NCI-H526 treated with DMSO at 0.1 percent for 48 hours (cell line): ENCODE results near the gene KCNS1.
A peak's percentile ranks its signal among the peaks of the same experiment; 100 is the strongest.

Source experiments
- DNase-seq: peaks from one replicate; lab custom pipeline; 2025; lab: John Stamatoyannopoulos, UW

Gene KCNS1

DNA sequence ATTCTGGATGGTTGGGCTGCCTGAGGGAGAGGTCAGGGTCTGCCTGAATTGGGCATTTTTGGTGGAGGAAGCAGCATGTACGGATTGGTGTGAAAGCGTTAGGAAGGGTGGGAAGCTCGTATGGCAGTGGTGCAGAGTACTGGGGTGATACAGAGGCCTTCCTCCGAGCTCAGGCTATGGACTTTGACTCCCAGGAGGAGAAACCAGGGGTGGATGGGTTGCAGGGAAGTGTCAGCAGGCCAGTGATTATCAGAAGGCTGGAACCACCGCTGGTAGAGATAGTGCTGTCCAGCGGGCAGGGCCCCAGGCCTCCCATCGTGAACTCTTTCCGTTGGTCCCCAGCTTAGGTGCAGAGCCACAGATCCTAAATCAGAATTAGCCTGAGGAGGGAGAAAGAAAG is 8.7 kb upstream of the KCNS1 start:
- no peak for DNase-seq

DNA sequence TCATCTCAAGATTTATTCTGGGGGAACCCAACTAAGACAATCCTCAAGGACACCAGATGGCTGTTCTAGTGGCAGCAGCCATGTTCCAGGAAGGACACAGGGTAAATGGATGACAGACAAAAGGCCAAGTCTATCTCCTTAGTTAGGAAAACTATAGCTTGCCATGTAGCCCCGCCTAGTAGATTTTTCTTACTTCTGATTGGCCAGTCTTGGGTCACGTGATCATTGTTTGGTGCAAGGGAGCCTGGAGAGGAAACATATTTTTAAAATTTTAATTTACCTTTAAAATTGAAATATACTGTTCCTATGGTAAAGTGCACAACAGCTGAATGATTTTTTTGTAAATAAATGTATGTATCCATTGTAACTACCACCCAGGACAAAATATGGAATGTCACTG is 4.4 kb upstream of the KCNS1 start:
- no peak for DNase-seq

DNA sequence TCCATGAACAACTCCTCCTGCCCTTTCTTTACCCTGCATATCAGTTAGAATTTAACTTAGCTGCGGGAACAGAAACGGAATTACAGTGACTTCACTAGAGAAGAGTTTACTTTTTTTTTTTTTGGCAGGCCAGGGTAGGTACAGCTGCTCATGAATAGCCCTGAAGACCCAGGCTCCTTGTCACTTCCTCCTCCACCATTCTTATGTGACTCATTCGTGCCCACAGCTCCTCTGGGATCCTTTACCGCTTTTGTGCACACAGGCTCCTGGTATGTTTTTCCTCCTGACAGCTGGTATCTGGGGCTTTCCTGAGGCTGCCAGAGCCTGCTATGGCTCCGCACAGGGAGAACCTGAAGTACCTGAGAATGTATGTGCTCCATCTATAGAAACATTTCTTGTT is 3.9 kb upstream of the KCNS1 start:
- DNase-seq = no peak

DNA sequence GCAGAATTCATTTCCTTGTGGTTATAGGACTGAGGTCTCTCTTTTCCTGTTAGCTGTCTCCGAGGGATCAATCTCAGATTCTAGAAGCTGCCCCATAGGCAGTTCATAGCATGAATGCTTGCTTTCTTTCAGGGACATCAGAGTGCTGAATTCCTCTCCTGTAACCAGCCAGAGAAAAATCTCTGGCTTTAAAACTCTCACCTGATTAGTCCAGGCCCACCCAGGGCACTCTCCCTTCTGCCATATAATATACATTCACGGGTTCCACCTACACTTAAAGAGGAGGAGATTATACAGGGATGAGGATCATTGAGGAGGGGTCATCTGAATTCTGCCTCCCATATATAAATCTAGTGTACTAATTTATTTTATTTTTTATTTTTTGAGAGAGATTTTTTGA is 2.1 kb upstream of the KCNS1 start:
- DNase-seq = no peak

DNA sequence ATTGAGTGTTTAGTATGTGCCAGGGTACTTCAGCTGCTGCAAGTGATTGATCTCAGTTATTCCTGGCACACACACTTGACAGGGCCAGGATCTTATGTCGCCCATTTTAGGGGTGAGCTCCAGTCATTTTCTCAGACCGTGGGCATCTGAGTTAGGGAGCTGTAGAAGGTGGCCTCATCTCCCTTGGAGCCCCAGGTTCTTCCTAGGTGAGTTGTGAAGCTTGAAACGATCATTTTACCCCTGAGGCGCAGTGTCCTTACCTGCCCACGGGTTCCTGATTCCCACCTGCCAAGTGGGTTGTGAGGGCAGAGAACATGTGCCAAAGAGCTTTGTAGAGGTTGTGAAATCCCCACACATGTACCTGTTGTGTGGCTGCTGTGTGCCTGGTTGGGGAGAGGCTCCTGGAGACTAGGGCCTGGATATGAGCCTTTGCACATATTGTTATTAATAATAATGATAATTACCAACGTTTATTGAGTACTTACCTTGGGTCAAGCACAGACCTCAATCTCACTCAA is 465 bp upstream of the KCNS1 start:
- no peak for DNase-seq

DNA sequence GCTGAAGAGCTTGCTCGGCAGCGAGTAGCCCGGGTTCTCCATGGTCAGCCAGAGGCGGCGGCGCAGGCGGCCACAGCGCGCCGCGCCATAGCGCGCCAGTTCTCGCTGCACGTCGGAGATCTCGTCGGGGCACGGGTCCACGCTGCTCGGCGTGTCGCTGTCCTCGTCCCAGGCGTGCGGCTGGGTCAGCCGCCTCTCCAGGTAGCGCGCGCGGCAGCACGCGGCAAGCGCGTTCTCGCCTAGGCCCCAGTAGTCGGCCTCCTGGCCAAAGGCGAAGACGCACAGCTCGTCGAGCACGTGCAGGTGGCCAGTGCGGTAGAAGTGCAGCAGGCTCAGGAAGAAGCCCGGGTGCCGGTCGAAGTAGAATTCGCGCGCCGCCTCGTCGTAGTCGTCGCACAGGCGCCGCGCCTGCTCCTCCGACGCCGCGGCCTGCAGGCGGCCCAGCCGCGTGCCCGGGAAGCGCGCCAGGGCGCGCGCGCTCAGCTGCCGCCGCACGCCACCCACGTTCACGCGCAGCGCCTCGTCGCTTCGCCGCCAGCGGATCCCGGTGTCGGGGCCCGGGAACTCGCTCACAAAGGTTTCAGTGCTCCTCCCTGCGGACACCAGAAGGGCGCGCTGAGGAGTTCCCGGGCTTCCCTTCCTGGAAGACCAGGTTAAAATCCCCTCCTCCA is 2.7 kb downstream of the KCNS1 start:
- DNase-seq = peak; percentile 13

DNA sequence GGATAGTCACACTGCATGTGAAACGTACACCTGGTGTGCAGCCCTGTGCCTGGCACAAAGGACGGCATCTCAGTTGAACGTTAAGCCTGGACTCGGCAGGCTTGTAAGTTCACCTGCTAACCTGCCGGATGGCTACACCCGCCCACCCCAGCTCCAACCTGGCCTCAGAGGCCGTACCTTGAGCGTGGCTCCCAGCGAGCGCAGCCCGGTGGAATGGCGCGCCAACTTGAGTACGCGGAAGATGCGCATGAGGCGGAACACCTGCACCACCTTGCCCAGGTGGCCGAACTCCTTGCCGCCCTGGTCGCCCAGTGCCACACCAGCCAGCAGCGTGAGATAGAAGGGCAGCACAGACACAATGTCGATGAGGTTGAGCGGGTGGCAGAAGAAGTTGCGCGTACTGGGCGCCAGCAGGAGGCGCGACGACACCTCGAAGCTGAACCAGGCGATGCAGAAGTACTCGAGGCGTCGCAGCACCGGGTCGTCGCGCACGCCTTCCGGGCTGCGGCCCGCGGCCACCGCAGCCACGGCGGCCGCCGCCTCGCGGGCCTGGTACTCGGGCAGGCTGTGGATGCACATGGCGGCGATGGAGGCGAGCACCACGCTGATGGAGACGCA is 3.3 kb downstream of the KCNS1 start:
- no peak for DNase-seq

DNA sequence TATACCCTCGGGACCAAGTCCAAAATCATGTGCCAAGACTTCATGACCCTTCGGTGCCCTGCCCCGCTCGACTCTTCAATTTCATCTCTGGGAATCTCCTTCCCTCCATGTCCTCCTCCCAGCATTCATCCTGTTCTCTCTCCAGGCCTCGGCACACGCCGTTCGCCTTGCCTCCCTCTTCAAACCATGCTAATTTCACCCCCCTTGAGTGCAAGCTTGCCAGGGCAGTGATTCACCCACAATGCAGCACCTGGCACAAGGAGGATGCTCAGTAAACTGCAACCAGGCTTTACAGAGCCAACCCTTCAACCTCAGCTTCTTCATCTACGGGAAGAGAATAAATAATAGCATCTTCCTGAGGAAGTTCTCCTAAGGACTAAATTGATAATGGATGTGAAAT is 4.1 kb downstream of the KCNS1 start:
- no peak for DNase-seq

DNA sequence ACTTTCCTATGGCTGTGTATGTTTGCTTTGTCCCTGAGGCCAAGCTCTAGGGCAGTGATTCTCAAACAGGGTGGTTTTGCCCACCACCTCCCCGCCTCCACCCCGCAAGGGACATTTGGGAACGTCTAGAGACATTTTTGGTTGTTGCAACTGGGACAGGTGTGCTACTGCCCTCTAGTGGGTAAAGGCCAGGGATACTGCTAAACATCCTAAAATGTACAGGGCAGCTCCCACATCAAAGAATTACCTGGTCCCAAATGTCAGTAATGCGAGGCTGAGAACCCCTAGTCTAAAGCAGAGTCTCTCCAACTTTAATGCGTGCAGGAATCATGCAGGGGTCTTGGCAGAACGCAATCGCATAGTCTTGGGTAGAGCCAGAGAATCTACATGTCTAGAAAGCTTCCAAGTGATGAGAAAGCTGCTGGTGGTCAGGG is 5.1 kb downstream of the KCNS1 start:
- peak; percentile 45 for DNase-seq

DNA sequence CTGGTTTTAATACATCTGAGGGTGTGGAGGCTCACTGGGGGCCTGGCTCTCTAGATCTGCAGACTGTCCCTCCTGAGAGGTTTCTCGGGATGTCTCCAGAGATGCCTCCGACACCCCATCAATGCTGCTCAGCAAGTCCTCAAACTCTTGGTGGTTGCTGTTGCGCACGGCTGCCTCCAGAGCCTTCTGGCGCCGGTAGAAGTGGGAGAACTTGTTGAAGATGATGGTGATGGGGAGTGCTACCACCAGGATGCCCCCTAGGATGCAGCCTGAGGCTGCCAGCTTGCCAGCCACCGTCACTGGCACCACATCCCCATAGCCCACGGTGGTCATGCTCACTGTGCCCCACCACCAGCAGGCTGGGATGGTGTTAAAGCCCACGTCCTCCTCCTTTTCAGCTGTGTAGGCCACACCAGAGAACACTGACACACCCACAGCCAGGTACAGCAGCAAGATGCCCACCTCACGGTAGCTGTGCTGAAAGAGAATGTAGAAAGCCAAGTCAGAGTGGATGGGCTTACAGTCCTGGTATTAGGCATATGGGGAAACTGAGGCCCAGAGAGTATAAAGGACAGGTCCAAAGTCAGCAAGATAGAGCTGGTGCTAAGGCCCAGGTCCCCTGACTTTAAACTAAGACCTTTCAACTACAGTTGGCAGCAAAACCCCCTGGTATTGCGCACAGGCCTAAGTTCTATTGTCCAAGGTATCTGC is 5.9 kb downstream of the KCNS1 start:
- no peak for DNase-seq

DNA sequence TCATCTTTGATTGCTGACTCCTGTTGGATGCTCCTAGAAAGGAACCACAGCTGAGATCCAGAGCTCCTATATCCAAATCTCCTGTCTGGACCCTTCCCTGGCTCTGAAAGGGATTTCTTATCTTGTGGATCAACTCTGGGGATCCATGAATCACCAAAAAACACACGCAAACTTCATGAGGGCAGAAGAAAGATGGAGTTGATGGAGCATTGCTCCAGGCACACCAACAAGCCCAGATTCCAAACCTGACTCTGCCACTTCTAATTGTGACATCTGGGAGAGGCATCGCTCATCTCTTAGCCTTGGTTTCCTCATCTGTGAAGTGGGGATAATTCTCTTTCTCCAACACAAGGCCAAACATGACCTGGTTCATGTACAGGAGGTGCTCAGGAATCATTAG is 6.7 kb downstream of the KCNS1 start:
- no peak for DNase-seq

DNA sequence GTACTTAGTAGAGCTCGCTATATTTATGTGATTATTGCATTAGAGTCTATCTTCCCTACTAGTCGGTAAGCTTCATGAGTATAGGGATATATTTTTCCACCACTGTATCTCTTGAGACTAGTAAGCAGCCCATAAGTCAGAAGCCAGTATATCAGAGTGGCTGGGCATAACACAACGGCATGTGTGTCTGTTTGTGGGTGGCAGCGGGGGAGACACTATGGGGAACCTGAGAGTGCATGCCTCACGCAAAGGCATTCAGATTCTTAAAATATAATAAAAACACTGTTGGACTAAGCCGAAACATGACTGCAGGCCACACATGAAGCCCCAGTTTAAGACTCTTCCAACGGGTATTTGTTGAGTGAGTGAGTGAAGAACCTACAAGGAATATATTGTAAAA is 8.0 kb downstream of the KCNS1 start:
- no peak for DNase-seq

DNA sequence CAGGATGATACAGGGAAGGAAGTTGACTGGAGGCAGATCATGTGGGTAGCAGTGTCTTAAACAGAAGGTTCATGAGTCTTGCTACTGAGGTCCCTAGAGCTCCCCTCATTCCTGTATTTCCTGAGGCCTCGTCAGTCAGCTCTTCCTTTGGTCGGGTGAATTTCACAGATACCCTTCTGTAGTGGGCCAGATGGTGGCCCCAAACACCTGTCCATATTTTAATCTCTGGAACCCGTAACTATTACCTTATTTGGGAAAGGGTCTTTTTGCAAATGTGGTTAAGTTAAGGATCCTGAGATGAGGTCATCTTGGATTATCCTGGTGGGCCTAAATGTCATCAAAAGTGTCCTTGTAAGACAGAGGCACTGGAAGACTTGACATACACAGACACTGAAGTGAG is 9.6 kb downstream of the KCNS1 start:
- DNase-seq = no peak

DNA sequence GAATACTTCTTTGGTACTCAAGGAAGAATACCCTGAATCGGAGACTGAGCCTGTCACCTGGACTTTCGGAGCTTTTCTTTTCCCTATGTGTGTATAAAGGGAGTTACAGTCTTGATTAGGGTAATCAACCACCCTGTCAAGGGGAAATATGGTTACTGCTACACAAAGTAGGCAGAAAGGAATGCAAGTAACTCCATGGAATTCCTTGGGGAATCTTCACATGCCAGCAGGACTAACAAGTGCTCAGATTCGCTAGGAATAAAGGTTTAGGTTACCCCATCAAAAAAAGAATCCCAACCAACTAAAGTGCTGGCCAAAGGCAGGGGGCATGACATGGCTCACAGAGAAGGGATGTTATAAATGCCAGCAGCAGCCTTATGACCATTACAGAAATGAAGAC is 10.4 kb downstream of the KCNS1 start:
- DNase-seq = no peak

DNA sequence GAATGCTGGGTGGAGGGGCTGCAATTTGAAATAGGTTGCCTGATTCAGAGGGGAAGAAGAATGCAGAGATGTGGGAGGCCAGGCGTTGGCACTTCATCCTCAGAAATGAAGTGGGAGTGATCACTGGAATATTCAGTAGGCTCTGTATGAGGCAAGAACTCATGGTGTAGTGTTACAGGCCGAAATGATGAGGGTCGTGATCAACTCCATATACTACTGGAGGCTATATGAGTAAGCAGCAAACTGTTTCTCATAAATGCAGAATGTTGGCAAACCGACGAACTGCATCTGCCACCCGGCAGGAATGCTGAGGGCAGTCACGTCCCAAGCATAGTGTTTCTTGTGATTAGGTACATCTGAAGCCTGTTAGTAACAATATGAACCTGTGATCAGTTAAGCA is 12.7 kb downstream of the KCNS1 start:
- no peak for DNase-seq

DNA sequence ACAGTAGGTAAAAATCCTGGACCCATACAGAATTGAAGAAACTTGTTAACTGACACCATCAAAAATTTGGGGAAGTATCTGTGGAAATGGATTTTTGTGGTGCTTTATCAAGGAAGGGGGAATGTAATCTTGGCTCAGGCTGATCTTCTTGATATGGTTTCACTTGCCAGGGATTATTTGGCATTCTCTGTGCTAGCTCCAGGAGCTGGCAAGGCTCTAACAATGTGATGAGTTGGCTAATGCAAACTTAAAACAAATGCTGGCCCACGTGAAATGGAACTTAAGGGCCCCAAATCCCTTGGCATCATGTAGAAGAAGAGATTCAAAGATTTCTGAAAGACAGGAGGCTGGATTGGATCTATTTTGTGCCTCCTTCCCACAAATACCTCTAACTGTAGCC is 13.1 kb downstream of the KCNS1 start:
- DNase-seq = no peak

DNA sequence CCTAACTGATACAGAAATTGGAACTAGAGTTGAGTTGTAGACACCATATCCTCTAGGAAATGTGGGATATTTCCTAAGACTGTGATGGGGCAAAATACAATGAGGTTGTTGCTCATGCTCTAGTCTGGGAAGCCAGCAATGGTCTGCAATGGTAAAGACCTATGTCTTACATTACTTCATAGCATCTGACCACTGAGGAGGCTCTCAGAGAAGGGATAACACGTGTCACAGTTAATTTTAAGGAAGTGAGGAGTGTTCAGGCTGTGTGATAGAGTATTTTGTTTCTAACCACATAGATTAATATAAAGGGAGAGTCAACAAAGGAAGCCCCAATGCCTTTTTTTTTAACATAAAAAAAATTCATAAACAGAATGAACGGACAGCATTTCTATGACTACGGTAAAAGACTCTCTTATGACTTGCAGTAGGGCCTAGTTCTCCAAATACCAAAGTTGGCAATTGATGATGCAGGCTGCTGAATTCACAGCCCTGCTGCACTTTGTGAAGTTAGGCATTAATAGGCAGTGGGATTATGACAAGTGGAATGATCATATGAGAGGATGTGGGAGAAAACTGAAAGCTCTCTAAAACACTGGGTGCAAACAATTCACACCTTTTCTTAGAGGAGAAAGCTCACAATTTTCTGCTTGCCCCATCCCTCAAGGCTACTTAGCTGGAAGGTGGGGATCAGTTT is 13.7 kb downstream of the KCNS1 start:
- DNase-seq = no peak

DNA sequence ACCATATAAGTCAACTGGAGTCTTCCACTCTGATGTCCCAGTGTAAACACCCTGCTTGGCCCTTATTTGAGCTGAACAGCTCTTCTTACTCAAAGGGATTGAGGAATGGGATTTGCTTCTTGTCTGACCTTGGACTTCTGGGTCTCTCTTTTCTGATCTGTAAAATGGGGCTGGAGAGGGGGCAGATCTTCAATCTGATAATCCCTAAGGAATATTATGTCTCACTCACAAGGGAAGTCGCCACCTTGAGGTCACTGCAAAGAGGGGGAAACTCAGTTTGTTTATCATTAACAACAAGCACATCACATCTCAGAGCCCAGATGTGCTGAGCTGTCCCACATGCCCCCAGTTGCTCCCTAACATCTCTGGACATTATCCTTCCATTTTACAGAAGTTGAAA is 15.1 kb downstream of the KCNS1 start:
- no peak for DNase-seq

DNA sequence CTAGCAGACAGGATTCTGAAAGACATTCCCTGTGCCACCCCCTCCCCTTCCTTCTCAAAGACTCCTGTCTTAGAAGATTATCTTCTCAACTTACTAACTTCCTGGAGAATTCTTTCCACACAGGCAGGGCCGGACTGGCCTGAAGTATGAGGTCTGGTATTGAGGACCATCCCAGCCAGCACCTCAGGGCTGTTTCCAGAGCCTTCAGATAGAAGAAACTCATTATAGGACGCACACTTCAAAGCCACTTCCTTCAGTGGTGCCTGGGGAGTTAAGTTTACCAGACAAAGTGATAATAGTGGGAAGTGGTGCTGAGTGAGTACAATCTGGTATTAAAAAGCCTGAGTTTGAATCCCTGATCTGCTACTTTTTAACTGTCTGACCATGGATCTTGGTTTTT is 15.6 kb downstream of the KCNS1 start:
- no peak for DNase-seq

DNA sequence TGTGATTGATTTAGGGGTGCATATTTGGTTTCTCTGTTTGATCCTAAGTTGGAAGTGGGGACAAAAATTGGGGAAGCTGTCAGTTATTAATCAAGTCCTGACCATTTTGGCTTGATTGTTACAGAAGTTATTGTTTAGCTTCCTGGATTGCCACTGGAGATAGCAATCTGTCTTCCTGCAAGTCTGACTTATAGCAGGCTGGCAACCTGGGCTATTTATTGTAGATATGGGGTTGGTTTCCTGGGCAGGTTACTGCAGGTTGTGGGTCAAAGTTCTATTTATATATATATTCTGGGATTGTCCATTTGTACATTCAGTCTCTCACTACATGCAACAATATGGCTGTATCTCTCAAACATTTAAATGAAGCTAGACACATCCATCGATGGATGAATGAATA is 17.8 kb downstream of the KCNS1 start:
- DNase-seq = no peak

DNA sequence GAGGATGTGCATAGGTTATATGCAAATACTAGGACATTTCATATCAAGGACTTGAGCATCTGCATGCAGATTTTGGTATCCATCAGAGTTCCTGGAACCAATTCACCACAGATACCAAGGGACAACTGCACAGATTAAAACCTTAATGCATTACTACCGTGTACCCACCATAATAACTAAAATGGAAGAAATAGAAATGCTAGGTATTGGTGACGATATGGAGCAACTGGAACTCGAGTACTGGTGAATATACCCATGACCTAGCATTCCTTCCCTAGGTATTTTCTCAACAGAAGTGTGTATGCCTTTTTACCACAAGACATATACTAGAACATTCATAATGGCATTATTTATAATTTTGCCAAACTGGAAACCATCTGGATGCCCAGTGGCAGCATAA is 18.5 kb downstream of the KCNS1 start:
- peak; percentile 7 for DNase-seq

DNA sequence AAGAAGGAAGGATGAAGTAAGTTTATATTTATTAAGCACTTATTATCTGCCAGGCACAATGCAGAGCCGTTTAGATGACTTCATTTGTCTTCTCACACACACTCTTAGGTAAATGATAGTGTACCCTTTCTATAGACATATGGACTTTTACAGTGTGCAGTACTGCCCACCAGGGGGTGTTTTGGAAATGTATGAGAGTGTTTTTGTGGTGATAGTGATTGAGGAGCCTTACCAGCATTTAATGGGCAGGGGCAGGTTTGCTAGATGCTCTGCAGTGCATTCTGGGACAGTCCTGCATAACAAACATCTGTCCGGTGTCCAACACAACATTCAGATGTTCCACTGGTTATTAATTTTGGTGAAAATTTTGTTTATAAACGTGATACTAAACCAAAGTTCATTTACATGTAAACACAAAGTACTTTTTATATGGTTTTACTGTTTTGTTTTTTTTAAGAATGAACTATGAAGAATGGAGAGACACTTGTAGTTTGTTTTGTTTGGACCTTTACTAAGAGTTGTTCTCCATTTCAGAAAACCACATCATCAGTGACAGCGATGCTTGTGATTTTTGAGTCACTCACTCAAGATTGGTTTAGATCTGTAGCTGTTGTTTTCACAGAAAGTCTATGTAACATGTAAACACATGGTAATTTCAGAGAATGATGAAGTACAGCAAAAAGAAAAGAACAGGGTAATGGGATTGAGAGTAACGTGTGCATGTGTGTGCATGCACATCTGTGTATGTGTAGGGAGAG is 19.9 kb downstream of the KCNS1 start:
- peak; percentile 11 for DNase-seq
